ENCODE data around the gene PROB1. TPM values are rescaled to one million over a fixed set of nuclear protein-coding genes. Genes with fewer than 3 reads are reported as not detected.
A peak's percentile ranks its signal among the peaks of the same experiment; 100 is the strongest.

PROB1 gene
- total RNA-seq, 1 experiment from 2014 or later = 3.4 TPM

DNA sequence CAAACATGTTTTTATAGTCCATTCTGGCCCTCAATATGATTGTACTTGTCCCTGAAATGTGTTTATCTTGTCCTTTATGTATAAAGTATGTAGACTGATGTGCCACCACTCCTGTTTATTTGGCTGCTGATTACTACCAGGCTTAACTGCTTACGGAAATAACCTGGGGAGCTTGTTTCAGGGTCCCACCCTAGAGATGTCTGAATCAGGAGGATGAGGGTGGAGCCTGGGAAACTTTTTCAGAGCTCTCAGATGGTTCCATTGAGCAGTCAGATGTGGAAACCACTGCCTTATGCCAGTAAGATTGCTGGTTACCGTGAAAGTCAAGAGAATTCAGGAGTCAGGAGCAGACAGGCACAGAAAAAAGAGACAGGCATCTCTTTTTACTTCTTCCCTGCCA is 31.0 kb downstream of the PROB1 start:
- Histone ChIP-seq H3K23me2 (ENCODE audit: insufficient read length, low read depth, low read length, poor library complexity, severe bottlenecking) (no peaks in the 10 kb centered on the region), H3K4me2 (ENCODE audit: insufficient read depth, insufficient read length, low read length) (no peak overlapping the region), H4K5ac (ENCODE audit: insufficient read length, low read depth, low read length) (no peak overlapping the region), H4K8ac (replicated peaks; ENCODE audit: insufficient read length, low read depth, low read length) (no peak overlapping the region), H4K91ac (ENCODE audit: insufficient read length, low read depth, low read length) (no peak overlapping the region), H3K27me3 (ENCODE audit: insufficient read depth, low read length) (no peaks in the 10 kb centered on the region), H3K4me1 (ENCODE audit: insufficient read depth, low read length) (no peaks in the 10 kb centered on the region), H3K4ac (ENCODE audit: low read depth, low read length) (no peak overlapping the region), H2BK20ac (ENCODE audit: low read depth, low read length, poor library complexity, severe bottlenecking) (no peak overlapping the region), H3K23ac (ENCODE audit: insufficient read length, low read depth, low read length) (no peak overlapping the region), H2BK120ac (ENCODE audit: low read depth, low read length, poor library complexity, severe bottlenecking) (no peak overlapping the region), H3K14ac (ENCODE audit: insufficient read depth, low read length) (no peak overlapping the region), H2AFZ (ENCODE audit: low read length) (no peak overlapping the region), H2BK5ac (ENCODE audit: insufficient read length, low read length) (no peak overlapping the region), H3K9ac (ENCODE audit: extremely low read depth, insufficient read length, low read length) (no peak overlapping the region), H3K79me1 (ENCODE audit: insufficient read depth, low read depth, low read length, poor library complexity, severe bottlenecking) (peaks cover 15% of the 10 kb centered on the region), H3T11ph (ENCODE audit: low read length) (no peak overlapping the region), H3K79me2 (ENCODE audit: insufficient read depth, low read length) (peaks cover 8% of the 10 kb centered on the region; the same call in 1 of the 2 replicates), H2BK12ac (ENCODE audit: insufficient read length, low read depth, low read length) (no peak overlapping the region), H3K27ac (ENCODE audit: insufficient read length, low read depth, low read length) (no peak overlapping the region), H3K9me3 (ENCODE audit: control insufficient read depth, low read depth, low read length) (no peaks in the 10 kb centered on the region), H2AK5ac (ENCODE audit: insufficient read length, low read length) (no peak overlapping the region), H3K56ac (ENCODE audit: insufficient read length, low read depth, low read length) (no peak overlapping the region), H3K18ac (ENCODE audit: insufficient read length, low read depth, low read length) (no peak overlapping the region), H4K20me1 (ENCODE audit: control insufficient read depth, insufficient read depth, insufficient read length) (no peaks in the 10 kb centered on the region), H2BK15ac (ENCODE audit: low read depth, low read length) (no peak overlapping the region)
- Mint-ChIP-seq H3K36me3 (ENCODE audit: insufficient read depth in 1 of 3, low read depth in 3 of 3) (peaks cover 33 to 60% (median 55%) of the 10 kb centered on the region in 3 experiments; a peak in 6 of 7 replicates), H3K4me1 (no peaks in the 10 kb centered on the region), H3K27me3 (ENCODE audit: low read depth) (no peaks in the 10 kb centered on the region), H3K9me3 (no peaks in the 10 kb centered on the region), H3K27ac (0 out of 7 replicates have a peak overlapping the region, but pooled peaks of 1 of the 3 experiments have one; percentile 29), H3K4me3 (no peak overlapping the region)
- WGBS (ENCODE audit: extremely low coverage, insufficient read length, low lambda C conversion rate) = no CpG with 5 or more reads among the region's 2 CpGs
- TF ChIP-seq, protein P1, sequence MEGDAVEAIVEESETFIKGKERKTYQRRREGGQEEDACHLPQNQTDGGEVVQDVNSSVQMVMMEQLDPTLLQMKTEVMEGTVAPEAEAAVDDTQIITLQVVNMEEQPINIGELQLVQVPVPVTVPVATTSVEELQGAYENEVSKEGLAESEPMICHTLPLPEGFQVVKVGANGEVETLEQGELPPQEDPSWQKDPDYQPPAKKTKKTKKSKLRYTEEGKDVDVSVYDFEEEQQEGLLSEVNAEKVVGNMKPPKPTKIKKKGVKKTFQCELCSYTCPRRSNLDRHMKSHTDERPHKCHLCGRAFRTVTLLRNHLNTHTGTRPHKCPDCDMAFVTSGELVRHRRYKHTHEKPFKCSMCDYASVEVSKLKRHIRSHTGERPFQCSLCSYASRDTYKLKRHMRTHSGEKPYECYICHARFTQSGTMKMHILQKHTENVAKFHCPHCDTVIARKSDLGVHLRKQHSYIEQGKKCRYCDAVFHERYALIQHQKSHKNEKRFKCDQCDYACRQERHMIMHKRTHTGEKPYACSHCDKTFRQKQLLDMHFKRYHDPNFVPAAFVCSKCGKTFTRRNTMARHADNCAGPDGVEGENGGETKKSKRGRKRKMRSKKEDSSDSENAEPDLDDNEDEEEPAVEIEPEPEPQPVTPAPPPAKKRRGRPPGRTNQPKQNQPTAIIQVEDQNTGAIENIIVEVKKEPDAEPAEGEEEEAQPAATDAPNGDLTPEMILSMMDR (conservative IDR thresholded peaks at IDR 0.05) = no peak
- DNase-seq = no peak
